HG03575 (cell line): Measurements from ENCODE around the gene LHFPL3.

Source experiments
- ATAC-seq: cut with Tn5 transposase; IDR thresholded peaks from one replicate; pipeline ENCODE4 v1.9.1; 2021; ENCODE audit not compliant: unreplicated experiment, insufficient number of reproducible peaks, low FRiP score; ENCODE audit errors: extremely low read depth

LHFPL3 gene

DNA sequence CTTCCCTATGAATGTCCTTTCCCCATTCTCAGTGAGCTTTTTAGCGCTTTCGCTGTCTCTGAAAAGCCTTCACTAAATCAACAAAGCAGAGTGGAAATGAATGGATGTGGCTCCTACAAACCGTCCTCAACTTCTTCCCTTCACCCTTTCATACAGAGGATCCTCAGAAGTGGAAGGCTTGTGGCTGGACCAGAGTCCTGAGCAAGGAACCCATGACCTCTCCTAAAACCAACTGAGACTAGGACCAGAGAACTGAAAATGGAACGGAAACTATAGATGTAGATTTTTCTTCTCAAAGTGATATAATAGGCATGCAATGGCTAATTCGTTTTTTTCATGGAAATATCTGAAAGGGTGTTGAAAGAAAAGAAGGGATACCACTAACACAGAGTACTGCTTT is 122.5 kb downstream of the LHFPL3 start:
- no peak for ATAC-seq

GRCh38 chr7:104453190-104453589 is 124.8 kb downstream of the LHFPL3 start:
- no peak for ATAC-seq

GRCh38 chr7:104458875-104459274 is 130.5 kb downstream of the LHFPL3 start:
- ATAC-seq = no peak

- no peak for ATAC-seq
These were observed 140.9 kb downstream of the LHFPL3 start for GRCh38 chr7:104469166-104469820.

DNA sequence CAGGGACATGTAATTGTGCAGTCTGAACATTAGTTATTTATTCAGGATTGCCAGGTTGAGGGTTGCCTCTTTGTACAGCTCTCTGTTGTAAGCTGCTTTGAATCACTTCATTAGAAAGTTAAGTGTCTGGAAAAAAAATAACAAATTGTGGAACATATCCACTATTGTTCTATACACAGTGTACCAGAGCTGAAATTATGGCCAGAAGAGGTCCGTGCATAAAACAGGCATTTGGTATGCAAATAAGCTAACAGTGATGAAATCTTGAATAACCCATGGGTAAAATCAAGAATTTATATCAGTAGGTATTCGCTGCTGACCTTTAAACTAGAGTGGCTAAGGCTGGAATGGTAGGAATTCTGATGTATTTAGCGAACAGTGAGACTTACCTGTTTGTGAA is 152.1 kb downstream of the LHFPL3 start:
- no peak for ATAC-seq

DNA sequence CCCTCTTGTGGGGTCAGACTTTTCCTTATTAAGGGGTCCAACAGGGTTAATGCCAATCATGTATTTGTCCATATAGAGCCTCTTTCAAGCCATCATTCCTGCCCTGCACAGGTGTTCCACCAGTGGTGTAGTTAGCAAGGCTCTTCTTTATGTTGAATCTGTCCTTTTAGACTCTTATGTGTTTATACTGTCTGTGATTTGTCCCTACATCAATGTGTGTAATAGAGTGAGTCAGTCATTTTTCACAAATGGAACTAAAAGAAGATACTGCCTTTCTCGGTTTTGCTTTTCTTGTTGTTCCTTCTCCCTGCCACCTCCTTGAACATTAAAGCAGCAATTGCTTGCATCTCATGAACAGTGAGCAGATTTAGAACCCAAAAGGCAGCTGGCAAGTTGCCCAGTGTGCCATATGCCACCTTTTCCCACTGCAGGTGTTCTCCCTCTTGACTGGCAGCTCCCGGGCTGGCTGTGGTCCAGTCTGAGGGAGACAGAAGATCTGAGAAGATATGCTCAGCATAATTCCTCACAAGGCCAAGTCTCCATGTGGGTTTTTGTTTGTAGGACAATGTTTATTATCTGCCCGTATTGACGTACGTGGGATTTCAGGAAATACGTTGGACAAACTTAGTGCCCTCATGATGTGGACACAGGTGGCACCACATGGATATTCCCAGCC is 154.1 kb downstream of the LHFPL3 start:
- no peak for ATAC-seq

DNA sequence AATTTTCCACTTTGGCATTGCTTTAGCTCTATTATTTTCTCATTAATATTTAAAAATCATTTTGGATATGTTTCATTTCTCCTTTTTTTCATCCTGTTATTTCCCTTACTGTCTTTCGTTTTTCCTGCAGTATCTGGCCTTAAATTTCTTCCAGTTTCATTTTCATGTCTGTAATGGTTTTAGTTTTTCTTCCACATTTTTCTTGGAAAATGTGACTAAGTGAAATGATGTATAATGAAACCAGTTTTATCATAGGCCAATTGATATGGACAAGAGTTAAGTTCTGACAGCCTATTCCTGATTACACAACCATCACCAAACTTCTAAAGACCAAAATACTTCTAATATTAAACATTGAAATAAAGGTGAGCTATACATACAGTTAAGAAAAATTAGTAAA is 158.5 kb downstream of the LHFPL3 start:
- ATAC-seq = no peak

- no peak for ATAC-seq
These were observed 159.2 kb downstream of the LHFPL3 start for GRCh38 chr7:104487642-104488041.

DNA sequence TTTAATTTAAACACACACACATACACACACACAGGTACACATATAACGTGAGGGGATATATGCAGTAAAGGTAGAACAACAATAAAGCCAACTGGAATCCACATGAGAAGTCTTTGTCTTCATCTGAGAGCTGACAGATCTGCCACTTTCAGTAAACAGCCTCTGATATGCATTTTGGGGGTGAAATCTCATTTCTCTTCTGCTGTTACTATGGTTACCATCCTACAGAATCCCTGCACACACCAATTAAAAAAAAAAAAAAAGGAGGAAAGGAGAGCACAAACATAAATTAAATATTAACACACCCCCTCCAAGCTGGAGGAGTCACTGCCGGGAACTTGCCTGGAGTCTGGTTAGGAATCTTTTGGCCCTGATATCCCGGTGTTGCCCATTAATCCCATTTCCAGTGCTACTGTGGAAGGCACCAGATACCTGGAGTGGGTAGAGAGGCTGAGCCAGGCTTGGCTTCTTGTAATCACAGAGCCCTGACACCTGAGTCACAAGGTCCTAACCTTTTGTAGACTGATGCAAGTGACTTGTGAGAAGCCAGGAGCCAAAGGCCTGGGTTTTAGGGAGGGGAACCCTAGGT is 169.1 kb downstream of the LHFPL3 start:
- no peak for ATAC-seq

- no peak for ATAC-seq
These were observed 171.6 kb downstream of the LHFPL3 start for GRCh38 chr7:104499975-104500374.

GRCh38 chr7:104509874-104510273 is 181.5 kb downstream of the LHFPL3 start:
- no peak for ATAC-seq

DNA sequence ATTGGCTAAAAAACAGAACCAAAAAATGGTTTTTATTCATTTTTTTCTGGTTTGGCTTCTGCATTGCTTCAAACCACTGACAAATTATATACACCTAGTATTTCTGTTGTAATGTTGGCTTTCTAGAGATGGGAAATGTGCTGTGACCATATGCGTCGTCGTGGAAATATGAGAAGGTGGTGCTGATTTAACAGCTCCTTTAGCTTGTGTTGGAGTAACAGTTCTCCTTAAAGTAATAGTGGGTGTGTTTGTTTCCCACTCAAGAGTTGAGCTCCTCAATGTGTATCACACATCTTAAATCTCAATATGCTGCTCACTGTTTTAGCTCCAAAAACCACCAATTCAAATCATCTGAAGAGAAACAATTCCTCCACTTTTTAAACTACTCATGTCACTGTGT is 196.4 kb downstream of the LHFPL3 start:
- no peak for ATAC-seq

GRCh38 chr7:104528142-104528541 is 199.7 kb downstream of the LHFPL3 start:
- ATAC-seq = no peak

DNA sequence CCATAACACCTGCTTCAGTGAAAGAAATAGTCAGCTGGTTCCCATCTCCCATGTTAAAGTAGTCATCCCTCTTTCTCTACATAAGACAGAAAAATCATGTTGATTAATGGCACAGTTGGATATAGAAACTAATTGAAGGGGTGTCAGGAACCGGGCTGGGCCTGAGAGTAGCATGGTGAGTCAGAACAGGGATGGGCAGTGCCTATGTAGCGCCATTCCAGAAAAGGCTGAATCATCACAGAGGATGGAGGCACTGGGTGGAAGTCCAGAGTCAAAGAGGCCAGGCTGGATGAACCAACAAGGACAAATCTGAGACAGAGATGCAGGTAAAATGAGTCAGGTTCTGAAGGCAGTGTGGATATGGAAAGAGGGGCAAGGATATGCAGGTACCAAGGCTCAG is 201.2 kb downstream of the LHFPL3 start:
- no peak for ATAC-seq

DNA sequence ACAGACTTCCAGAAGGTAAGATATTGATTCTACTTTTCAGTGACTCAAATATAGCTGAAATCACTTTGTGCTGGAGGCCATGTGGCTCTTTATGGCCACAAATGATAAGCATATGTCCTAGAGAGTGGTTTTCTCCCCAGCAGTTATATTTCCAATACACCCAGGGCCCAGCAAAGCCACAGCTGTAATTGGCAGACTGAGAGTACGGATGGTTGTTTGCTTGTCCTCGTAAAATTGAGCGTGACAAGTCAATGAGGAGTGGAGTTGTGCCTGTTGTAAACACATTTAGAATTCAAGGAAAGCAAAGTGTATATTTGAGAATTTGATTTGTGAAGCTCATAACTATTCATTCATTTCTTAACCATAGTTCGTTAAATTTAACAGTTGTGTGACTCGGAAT is 201.8 kb downstream of the LHFPL3 start:
- no peak for ATAC-seq

DNA sequence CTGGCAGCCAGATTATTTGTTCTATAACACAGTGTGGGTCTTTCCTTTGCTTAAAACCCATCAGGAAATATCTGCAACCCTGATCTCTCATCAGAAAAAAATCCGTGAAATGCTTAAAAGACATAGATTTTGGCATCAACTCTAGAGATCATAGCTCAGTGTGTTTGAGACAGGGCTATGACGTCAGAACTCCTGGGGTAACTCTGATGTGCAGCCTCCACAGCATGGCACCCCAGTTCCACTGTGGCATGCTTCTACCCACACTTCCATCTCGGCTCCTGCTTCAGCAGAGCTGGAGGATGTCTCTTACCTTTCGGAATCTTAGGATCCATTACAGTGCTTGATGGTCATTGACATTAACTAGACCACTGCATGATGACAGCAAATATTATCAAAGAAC is 205.7 kb downstream of the LHFPL3 start:
- ATAC-seq = no peak

- ATAC-seq = no peak
These were observed 207.4 kb downstream of the LHFPL3 start for GRCh38 chr7:104535841-104536240.

- no peak for ATAC-seq
These were observed 208.6 kb downstream of the LHFPL3 start for GRCh38 chr7:104536956-104537355.

DNA sequence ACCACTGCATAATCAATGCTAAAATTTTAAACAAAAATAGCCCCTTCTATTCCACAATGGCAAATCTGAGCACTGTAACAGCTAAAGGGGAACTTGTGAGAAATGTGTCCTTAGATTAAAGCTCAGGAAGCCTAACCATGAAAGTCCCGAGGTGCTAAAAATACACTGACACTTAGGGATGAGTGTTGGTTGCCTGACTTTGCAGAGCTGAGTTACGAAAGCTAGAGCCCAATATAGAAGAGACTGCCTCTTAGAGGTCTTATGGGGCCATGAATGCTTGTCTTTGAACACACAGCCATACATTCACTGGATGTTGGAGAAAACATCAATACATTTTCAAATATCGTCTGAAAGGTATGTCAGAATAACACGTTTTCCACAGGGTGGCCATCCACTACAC is 209.7 kb downstream of the LHFPL3 start:
- ATAC-seq = no peak

DNA sequence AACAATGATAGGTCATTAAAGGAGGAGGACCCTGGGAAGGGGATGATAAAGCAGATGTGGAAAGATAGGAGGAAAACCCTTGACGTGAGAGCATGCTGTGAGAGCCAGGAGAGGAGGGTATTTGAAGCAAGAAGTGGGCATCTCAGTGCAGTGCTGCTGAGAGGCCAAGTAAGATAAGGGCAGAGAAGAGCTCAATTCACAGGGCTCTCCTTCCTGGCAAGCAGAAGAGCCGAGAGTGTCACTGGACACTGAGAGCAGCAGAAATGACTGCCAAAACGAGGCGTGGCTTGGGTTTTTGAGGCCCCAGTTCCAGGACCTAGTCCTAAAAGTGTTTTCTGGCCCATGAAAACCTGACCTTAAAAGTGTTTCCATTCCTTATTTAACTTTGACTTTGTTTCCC is 213.5 kb downstream of the LHFPL3 start:
- ATAC-seq = no peak

DNA sequence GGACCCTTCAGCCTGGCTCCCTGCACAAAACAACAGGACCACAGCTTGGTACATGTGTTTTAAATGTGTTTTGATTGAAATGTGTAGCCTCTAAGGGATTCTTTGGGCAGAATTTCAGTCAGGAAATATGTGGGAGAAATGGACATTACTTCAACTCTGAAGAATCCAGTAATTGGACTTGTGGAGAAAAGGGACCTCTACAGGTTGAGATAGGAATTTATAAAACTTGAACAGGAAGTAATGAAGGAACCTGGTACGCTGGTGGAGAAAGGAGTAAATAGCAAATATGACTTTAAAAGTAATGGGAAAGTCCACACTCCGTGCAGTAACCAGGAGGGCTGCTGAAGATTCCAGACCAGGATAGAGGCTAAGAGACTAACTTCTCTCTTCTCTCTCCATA is 220.5 kb downstream of the LHFPL3 start:
- ATAC-seq = no peak
